HFFc6 (cell line): Measurements from ENCODE around the gene EPB41L1. TPM values are rescaled to one million over a fixed set of nuclear protein-coding genes. Genes with fewer than 3 reads are reported as not detected.

Source experiments
- DNase-seq: peaks from one replicate; pipeline ENCODE4 v3.0.0-alpha.2; 2018
- H3K27ac Mint-ChIP-seq: 2 replicates; pipeline ENCODE4 v1.8.0; 2020; ENCODE audit warnings: mild to moderate bottlenecking, mixed read lengths
- H3K27me3 Mint-ChIP-seq: 2 replicates; pipeline ENCODE4 v1.8.0; 2021; ENCODE audit warnings: mild to moderate bottlenecking, moderate library complexity, mixed read lengths; ENCODE audit not compliant: insufficient read depth
- H3K36me3 Mint-ChIP-seq: 2 replicates; pipeline ENCODE4 v1.8.0; 2021; ENCODE audit warnings: low read depth, mixed read lengths
- H3K4me1 Mint-ChIP-seq: 2 replicates; pipeline ENCODE4 v1.8.0; 2020; ENCODE audit warnings: low read depth, mixed read lengths
- H3K4me3 Mint-ChIP-seq: 2 replicates; pipeline ENCODE4 v1.8.0; 2020; ENCODE audit warnings: mild to moderate bottlenecking, moderate library complexity, mixed read lengths
- H3K9me3 Mint-ChIP-seq: 2 replicates; pipeline ENCODE4 v1.8.0; 2020; ENCODE audit warnings: mild to moderate bottlenecking, mixed read lengths
- total RNA-seq, 6 experiments: library from RNA; stranded (reverse); fragmentation: NEBNext Ultra II Directional; extraction: Animal tissue kit (Norgen Biotek cat#: 25700); gene quantifications; 2 replicates in 1 of 6; 3 replicates in 5 of 6; pipeline ENCODE4 v1.2.3, GENCODE V29; 2021
- TF ChIP-seq, protein P1 (sequence below): fragments of 200-600 bp; sonication (generic); IDR thresholded peaks from 2 replicates; pipeline ENCODE4 v1.5.0; 2021; ENCODE audit warnings: antibody characterized with exemption, mild to moderate bottlenecking

Gene EPB41L1
- total RNA-seq, 6 experiments from 2014 or later: 41.9 to 51.0 (median 43.4) TPM

DNA sequence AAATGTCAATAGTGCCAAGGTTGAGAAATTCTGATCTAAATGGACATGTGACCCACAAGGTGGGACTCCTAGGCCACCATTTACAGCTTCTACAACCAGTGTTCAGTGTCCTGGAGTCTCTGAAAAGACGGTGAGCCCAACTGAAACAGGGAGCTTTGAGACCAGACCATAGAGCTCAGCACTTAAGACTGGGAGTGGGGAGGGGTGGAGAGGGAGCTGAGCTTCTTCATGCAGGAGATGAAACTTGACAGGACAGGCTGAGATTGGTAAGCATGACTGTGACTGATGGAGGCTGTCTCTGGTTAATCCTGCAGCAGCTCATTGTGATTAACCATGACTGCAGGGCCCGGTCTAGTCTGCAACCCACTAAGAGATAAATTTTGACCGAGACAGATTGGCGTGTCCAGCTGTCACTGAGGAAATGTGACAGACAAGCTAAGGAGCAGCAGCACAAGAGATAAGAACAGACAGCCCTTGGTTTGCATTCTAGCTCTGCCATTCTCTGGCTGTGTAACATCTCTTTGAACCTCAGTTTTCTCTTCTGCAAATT lies 80.3 kb downstream of the EPB41L1 start:
- Mint-ChIP-seq H3K4me1 (peaks cover 29% of the 10 kb centered on the region), H3K4me3 (no peak overlapping the region), H3K36me3 (peaks cover 5% of the 10 kb centered on the region; the same call in 1 of the 2 replicates), H3K9me3 (no peaks in the 10 kb centered on the region), H3K27me3 (peaks cover 3% of the 10 kb centered on the region; the same call in 1 of the 2 replicates), H3K27ac (no peak overlapping the region)
- DNase-seq: no peak
- TF ChIP-seq, protein P1, sequence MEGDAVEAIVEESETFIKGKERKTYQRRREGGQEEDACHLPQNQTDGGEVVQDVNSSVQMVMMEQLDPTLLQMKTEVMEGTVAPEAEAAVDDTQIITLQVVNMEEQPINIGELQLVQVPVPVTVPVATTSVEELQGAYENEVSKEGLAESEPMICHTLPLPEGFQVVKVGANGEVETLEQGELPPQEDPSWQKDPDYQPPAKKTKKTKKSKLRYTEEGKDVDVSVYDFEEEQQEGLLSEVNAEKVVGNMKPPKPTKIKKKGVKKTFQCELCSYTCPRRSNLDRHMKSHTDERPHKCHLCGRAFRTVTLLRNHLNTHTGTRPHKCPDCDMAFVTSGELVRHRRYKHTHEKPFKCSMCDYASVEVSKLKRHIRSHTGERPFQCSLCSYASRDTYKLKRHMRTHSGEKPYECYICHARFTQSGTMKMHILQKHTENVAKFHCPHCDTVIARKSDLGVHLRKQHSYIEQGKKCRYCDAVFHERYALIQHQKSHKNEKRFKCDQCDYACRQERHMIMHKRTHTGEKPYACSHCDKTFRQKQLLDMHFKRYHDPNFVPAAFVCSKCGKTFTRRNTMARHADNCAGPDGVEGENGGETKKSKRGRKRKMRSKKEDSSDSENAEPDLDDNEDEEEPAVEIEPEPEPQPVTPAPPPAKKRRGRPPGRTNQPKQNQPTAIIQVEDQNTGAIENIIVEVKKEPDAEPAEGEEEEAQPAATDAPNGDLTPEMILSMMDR: no peak

DNA sequence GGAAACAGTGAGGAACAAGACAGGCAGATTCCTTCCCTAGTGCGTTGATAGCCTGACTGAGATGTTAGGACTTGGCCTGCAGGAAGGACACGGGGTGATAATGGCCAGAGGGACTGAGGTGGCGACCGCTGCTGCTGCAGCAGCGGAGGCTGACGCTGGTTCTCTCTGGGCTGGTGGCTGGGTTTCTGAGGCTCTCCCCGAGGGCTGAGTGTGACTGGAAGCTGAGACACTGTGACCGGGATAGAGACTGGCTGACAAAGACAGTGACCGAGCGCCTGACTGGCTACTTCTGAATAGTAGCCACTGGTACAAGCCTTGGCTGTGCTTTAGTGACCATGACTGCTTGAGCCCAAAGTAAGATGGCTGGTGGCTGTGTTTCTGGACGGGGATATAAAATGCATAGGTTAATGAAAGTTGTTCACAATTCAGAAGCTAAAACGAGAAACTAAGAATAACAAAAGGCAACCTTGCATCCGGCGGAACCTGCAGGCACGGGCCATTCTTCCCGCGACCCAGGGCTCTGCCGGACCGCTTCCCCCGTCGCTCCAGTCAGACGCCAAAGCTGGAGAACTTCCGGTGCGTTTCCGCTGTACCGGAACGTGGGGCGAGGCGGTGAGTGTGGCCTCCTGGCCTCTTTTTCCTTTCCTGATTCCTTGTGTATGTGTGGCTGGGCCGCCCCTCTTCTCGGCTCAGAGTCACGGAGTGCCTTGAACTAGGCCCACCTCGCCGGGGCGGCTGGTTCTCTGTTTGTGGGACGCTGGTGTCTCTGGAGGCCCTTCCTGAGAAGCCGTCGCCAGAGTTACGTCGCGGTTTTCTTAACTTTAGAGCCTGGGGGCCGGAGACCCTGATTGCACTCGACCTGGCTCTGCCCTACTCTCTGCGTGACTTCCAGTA lies 81.6 kb downstream of the EPB41L1 start, which contains the start of gene AAR2:
Gene AAR2, plus strand, starts transcription at position 587 of the 894 bp plus-strand sequence. CDS start 3,391 bp downstream, outside the sequence.
- DNase-seq: peak; percentile 73
- Mint-ChIP-seq H3K27ac (peak within 1 kb of the TSS; percentile 91), H3K4me3 (peak within 1 kb of the TSS; percentile 85), H3K36me3 (peaks cover 5% of the 10 kb centered on the region; the same call in 1 of the 2 replicates), H3K4me1 (peaks cover 29% of the 10 kb centered on the region), H3K27me3 (no peaks in the 10 kb centered on the region), H3K9me3 (no peaks in the 10 kb centered on the region)
- TF ChIP-seq, protein P1: no peak

DNA sequence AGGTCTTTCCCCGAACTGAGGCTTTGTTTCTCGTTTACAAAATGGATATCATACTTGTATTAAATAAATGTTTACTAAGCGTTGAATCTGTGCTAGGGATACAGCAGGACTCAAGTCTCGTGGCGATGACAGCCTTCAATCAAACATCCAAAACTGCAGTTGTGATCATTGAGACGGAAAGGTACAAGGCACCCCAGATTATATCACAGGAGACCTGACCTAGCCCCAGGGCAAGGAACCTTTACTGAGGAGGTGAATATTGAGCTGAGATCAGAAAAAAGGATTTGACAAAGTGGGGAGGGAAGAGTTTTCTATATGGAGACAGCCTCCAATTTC lies 82.2 kb downstream of the EPB41L1 start:
- peaks cover 29% of the 10 kb centered on the region for H3K4me1 Mint-ChIP-seq

DNA sequence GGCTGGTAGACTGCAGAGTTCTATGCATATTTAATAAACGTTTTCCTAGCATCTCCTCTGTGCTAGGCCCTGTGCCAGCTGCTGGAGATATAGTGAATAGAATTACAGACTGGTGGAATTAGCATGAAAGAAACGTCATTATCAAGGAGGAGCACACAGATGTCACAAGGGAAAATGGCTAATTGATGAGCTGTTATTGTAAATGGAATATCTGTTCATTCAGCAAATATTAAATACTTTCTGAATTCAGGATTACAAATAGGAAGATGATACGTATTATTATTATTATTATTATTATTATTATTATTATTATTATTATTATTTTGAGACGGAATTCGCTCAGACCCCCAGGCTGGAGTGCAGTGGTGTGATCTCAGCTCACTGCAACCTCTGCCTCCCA lies 82.9 kb downstream of the EPB41L1 start:
- peaks cover 5% of the 10 kb centered on the region; the same call in 1 of the 2 replicates for H3K36me3 Mint-ChIP-seq
- no peak for DNase-seq
- H3K4me3 Mint-ChIP-seq: peak overlapping the region; percentile 85
- H3K4me1 Mint-ChIP-seq: peaks cover 29% of the 10 kb centered on the region
- peak overlapping the region; percentile 91 for H3K27ac Mint-ChIP-seq
- H3K9me3 Mint-ChIP-seq: no peaks in the 10 kb centered on the region
- H3K27me3 Mint-ChIP-seq: no peaks in the 10 kb centered on the region
- TF ChIP-seq, protein P1: no peak

More for the DNA sequence above, 82.2 kb downstream of the EPB41L1 start:
- TF ChIP-seq, protein P1: no peak
- Mint-ChIP-seq H3K27me3 (no peaks in the 10 kb centered on the region), H3K9me3 (no peaks in the 10 kb centered on the region), H3K4me3 (peak overlapping the region; percentile 85), H3K36me3 (peaks cover 5% of the 10 kb centered on the region; the same call in 1 of the 2 replicates), H3K27ac (peak overlapping the region; percentile 91)
- DNase-seq: no peak

DNA sequence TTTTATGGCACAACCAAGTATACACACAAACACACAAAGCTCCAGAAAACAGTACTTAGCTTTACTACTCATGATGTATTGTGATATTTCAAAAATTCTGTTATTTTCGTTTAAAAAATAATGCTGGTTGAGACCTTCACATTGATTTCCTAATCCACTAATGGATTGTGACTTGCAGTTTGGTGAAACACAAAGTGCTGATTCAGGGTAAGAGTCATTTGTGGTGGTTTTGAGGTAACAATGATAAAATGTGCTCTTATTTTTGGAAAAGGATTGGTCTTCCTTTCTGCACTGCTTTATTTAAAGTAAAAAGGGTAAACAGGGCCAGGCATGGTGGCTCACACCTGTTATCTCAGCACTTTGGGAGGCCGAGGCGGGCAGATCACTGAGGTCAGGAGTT lies 83.6 kb downstream of the EPB41L1 start:
- Mint-ChIP-seq H3K27me3 (no peaks in the 10 kb centered on the region), H3K27ac (no peak overlapping the region), H3K36me3 (peaks cover 5% of the 10 kb centered on the region; the same call in 1 of the 2 replicates), H3K4me3 (peak overlapping the region; percentile 59), H3K4me1 (peaks cover 29% of the 10 kb centered on the region), H3K9me3 (no peaks in the 10 kb centered on the region)
- DNase-seq: no peak
- TF ChIP-seq, protein P1: no peak
